Nephron progenitor cell (in vitro differentiated cells): Measurements from ENCODE around the gene PRDM16.

Experiments used
- DNase-seq: peaks from one replicate; pipeline ENCODE4 v3.0.0; 2021
- H3K27ac Mint-ChIP-seq: 2 replicates; pipeline ENCODE4 v1.8.0; 2021; ENCODE audit warnings: mild to moderate bottlenecking, moderate library complexity, mixed read lengths
- H3K27me3 Mint-ChIP-seq: 2 replicates; pipeline ENCODE4 v1.8.0; 2021; ENCODE audit warnings: mild to moderate bottlenecking, low read depth, mixed read lengths; ENCODE audit not compliant: poor library complexity
- H3K36me3 Mint-ChIP-seq: 2 replicates; pipeline ENCODE4 v1.8.0; 2021; ENCODE audit warnings: low read depth, mixed read lengths
- H3K4me1 Mint-ChIP-seq: 2 replicates; pipeline ENCODE4 v1.8.0; 2021; ENCODE audit warnings: mixed read lengths
- H3K4me3 Mint-ChIP-seq: 2 replicates; pipeline ENCODE4 v1.8.0; 2021; ENCODE audit warnings: mild to moderate bottlenecking, moderate library complexity, mixed read lengths
- H3K9me3 Mint-ChIP-seq: 2 replicates; pipeline ENCODE4 v1.8.0; 2021; ENCODE audit warnings: mild to moderate bottlenecking, moderate library complexity, mixed read lengths
- TF ChIP-seq, protein P1 (sequence below): fragments of 200-600 bp; sonication (generic); IDR thresholded peaks from 2 replicates; pipeline ENCODE4 v1.5.0; 2021; ENCODE audit warnings: antibody characterized with exemption

The PRDM16 gene

GRCh38 chr1:3031401-3032221 lies 37.4 kb upstream of the PRDM16 start:
- no peak for DNase-seq
- Mint-ChIP-seq H3K9me3 (peaks cover 29% of the 10 kb centered on the region), H3K4me1 (no peaks in the 10 kb centered on the region), H3K27ac (no peak overlapping the region), H3K27me3 (peaks cover 13% of the 10 kb centered on the region), H3K36me3 (no peaks in the 10 kb centered on the region), H3K4me3 (no peak overlapping the region)
- TF ChIP-seq, protein P1, sequence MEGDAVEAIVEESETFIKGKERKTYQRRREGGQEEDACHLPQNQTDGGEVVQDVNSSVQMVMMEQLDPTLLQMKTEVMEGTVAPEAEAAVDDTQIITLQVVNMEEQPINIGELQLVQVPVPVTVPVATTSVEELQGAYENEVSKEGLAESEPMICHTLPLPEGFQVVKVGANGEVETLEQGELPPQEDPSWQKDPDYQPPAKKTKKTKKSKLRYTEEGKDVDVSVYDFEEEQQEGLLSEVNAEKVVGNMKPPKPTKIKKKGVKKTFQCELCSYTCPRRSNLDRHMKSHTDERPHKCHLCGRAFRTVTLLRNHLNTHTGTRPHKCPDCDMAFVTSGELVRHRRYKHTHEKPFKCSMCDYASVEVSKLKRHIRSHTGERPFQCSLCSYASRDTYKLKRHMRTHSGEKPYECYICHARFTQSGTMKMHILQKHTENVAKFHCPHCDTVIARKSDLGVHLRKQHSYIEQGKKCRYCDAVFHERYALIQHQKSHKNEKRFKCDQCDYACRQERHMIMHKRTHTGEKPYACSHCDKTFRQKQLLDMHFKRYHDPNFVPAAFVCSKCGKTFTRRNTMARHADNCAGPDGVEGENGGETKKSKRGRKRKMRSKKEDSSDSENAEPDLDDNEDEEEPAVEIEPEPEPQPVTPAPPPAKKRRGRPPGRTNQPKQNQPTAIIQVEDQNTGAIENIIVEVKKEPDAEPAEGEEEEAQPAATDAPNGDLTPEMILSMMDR = no peak

DNA sequence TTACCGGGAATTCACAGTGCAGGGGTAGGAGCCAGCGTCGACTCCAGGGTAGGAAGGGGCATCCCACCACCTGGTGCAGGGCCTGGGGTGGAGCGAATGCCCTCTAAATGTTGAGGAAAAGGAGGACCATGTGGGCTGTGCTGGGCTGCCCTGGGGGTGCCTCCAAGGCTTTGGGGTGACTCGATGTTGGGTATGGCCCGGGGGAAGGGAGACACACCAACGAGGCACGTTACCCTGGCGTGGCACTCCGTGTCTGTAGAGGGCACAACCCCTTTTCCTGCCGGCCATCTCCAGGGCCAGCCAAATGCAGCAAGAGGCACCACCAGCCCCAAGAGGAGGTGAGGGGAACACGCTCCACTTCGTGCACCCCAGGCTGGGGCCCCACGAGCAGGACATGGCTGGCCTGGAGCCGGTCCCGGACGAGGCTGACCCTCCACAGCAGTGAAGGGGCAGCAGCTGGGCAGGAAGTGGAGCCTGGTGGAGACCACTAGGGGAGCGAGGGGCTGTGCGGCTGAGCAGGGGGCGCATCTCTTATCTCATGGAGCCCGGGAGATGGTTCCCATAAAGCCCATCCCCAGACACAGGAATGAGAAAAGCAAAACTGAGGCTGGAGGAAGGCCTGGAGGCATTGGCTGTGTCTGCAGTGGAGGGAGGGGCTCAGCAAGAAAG lies 36.5 kb upstream of the PRDM16 start:
- H3K9me3 Mint-ChIP-seq = peaks cover 29% of the 10 kb centered on the region
- no peak for DNase-seq
- no peaks in the 10 kb centered on the region for H3K36me3 Mint-ChIP-seq
- no peaks in the 10 kb centered on the region for H3K4me1 Mint-ChIP-seq
- TF ChIP-seq, protein P1 = no peak
- no peak overlapping the region for H3K27ac Mint-ChIP-seq
- no peak overlapping the region for H3K4me3 Mint-ChIP-seq
- H3K27me3 Mint-ChIP-seq = peaks cover 14% of the 10 kb centered on the region

- H3K27ac Mint-ChIP-seq = no peak overlapping the region
- no peak for DNase-seq
- H3K9me3 Mint-ChIP-seq = peaks cover 30% of the 10 kb centered on the region
- no peak overlapping the region for H3K4me3 Mint-ChIP-seq
- no peaks in the 10 kb centered on the region for H3K4me1 Mint-ChIP-seq
- no peaks in the 10 kb centered on the region for H3K36me3 Mint-ChIP-seq
- TF ChIP-seq, protein P1 = no peak
- peaks cover 14% of the 10 kb centered on the region for H3K27me3 Mint-ChIP-seq
Observed at GRCh38 chr1:3033040-3033789, 35.8 kb upstream of the PRDM16 start.

DNA sequence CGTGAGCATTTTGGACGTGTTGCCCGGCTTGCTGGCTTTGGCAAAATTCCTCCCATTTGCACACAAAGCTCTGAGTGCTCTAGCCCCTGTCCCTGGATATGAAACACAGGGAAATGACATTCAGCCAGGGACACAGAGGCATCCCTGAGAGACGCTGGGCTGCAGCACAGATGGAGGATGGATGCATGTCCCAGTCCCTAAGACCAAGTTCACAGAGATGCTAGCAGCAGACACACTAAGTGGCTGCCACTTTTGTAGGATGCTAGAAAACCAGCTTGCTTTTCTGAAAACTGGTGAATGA lies 35.3 kb upstream of the PRDM16 start:
- TF ChIP-seq, protein P1 = no peak
- H3K27me3 Mint-ChIP-seq = peaks cover 14% of the 10 kb centered on the region
- DNase-seq = no peak
- H3K9me3 Mint-ChIP-seq = peaks cover 30% of the 10 kb centered on the region
- H3K27ac Mint-ChIP-seq = no peak overlapping the region
- H3K4me3 Mint-ChIP-seq = no peak overlapping the region
- H3K4me1 Mint-ChIP-seq = no peaks in the 10 kb centered on the region
- no peaks in the 10 kb centered on the region for H3K36me3 Mint-ChIP-seq

- H3K36me3 Mint-ChIP-seq = no peaks in the 10 kb centered on the region
- H3K4me3 Mint-ChIP-seq = no peak overlapping the region
- H3K4me1 Mint-ChIP-seq = no peaks in the 10 kb centered on the region
- TF ChIP-seq, protein P1 = no peak
- no peak for DNase-seq
- peaks cover 30% of the 10 kb centered on the region for H3K9me3 Mint-ChIP-seq
- no peak overlapping the region for H3K27ac Mint-ChIP-seq
- peaks cover 14% of the 10 kb centered on the region for H3K27me3 Mint-ChIP-seq
Observed at GRCh38 chr1:3034162-3034561, 34.8 kb upstream of the PRDM16 start.
